Measurements from ENCODE around the gene AZU1. TPM values are rescaled to one million over a fixed set of nuclear protein-coding genes. Genes with fewer than 3 reads are reported as not detected.

AZU1 gene
- total RNA-seq, 1 experiment from 2014 or later = not detected

GRCh38 chr19:861141-861755 lies 33.6 kb downstream of the AZU1 start:
- intact Hi-C loops (cut with micrococcal nuclease) = no loop called here
- no peaks in the 10 kb centered on the region for H3K36me3 Mint-ChIP-seq (ENCODE audit: insufficient read depth, unreplicated experiment)
- ChIA-PET POLR2A (no interaction called here), CTCF (interaction anchor here (0.6 kb wide), 1 partner anchor 78 kb away, joined by 4 read pairs; no protein-coding TSS in a partner anchor)
- H3K4me1 Mint-ChIP-seq (ENCODE audit: insufficient read depth, unreplicated experiment) = peaks cover 5% of the 10 kb centered on the region
- BruUV-seq (replicated peaks) = no TSS peak
- no peak overlapping the region for H3K27ac Mint-ChIP-seq (ENCODE audit: low read depth, unreplicated experiment)
- H3K4me3 Mint-ChIP-seq (ENCODE audit: unreplicated experiment) = no peak overlapping the region
- TF ChIP-seq, protein P1, sequence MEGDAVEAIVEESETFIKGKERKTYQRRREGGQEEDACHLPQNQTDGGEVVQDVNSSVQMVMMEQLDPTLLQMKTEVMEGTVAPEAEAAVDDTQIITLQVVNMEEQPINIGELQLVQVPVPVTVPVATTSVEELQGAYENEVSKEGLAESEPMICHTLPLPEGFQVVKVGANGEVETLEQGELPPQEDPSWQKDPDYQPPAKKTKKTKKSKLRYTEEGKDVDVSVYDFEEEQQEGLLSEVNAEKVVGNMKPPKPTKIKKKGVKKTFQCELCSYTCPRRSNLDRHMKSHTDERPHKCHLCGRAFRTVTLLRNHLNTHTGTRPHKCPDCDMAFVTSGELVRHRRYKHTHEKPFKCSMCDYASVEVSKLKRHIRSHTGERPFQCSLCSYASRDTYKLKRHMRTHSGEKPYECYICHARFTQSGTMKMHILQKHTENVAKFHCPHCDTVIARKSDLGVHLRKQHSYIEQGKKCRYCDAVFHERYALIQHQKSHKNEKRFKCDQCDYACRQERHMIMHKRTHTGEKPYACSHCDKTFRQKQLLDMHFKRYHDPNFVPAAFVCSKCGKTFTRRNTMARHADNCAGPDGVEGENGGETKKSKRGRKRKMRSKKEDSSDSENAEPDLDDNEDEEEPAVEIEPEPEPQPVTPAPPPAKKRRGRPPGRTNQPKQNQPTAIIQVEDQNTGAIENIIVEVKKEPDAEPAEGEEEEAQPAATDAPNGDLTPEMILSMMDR (IDR thresholded peaks at IDR 0.05; ENCODE audit: unreplicated experiment) = no peak
- H3K9me3 Mint-ChIP-seq (ENCODE audit: unreplicated experiment) = no peaks in the 10 kb centered on the region
- no peaks in the 10 kb centered on the region for H3K27me3 Mint-ChIP-seq (ENCODE audit: insufficient read depth, unreplicated experiment)
- no peak for DNase-seq (ENCODE audit: unreplicated experiment)

- no peak overlapping the region for H3K4me3 Mint-ChIP-seq (ENCODE audit: unreplicated experiment)
- H3K4me1 Mint-ChIP-seq (ENCODE audit: insufficient read depth, unreplicated experiment) = peaks cover 5% of the 10 kb centered on the region
- DNase-seq (ENCODE audit: unreplicated experiment) = peak; percentile 57
- ChIA-PET POLR2A (no interaction called here), CTCF (interaction anchor here (0.6 kb wide), 1 partner anchor 79 kb away, joined by 4 read pairs; no protein-coding TSS in a partner anchor)
- H3K9me3 Mint-ChIP-seq (ENCODE audit: unreplicated experiment) = no peaks in the 10 kb centered on the region
- no peaks in the 10 kb centered on the region for H3K27me3 Mint-ChIP-seq (ENCODE audit: insufficient read depth, unreplicated experiment)
- TF ChIP-seq, protein P1 (IDR thresholded peaks at IDR 0.05; ENCODE audit: unreplicated experiment) = no peak
- no peak overlapping the region for H3K27ac Mint-ChIP-seq (ENCODE audit: low read depth, unreplicated experiment)
- H3K36me3 Mint-ChIP-seq (ENCODE audit: insufficient read depth, unreplicated experiment) = peaks cover under 1% of the 10 kb centered on the region
- intact Hi-C loops (cut with micrococcal nuclease) = no loop called here
- no TSS peak for BruUV-seq (replicated peaks)
Observed at GRCh38 chr19:861756-862580, 34.3 kb downstream of the AZU1 start.

DNA sequence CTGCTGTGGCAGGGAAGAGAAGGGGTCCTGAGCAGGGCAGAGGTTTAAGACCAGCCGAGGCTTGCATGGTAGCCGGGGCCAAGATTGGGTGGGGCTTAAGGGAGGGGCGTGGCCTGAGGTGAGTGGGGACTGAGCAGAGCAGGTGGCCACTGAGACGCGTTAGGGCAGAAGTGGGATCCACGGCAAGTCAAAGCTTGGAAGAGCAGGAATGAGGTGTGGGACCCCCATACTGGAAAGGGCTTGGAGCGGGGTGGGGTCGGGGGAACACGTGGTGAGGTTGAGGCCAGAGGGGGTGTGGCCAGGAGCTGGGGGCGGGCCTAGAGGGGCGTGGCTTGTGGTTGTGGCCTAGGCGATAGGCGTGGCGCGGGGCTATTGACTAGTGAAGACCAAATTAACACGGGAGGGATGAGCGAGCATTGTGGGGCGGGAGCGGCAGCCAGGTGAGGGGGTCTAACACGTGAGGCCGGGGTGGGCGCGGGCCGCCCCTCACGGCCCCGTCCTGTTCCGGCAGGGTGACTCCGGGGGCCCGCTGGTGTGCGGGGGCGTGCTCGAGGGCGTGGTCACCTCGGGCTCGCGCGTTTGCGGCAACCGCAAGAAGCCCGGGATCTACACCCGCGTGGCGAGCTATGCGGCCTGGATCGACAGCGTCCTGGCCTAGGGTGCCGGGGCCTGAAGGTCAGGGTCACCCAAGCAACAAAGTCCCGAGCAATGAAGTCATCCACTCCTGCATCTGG lies 35.1 kb downstream of the AZU1 start:
- Mint-ChIP-seq H3K4me1 (ENCODE audit: insufficient read depth, unreplicated experiment) (peaks cover 5% of the 10 kb centered on the region), H3K27me3 (ENCODE audit: insufficient read depth, unreplicated experiment) (no peaks in the 10 kb centered on the region), H3K9me3 (ENCODE audit: unreplicated experiment) (no peaks in the 10 kb centered on the region), H3K27ac (ENCODE audit: low read depth, unreplicated experiment) (no peak overlapping the region), H3K36me3 (ENCODE audit: insufficient read depth, unreplicated experiment) (peaks cover 8% of the 10 kb centered on the region), H3K4me3 (ENCODE audit: unreplicated experiment) (no peak overlapping the region)
- TF ChIP-seq, protein P1 (IDR thresholded peaks at IDR 0.05; ENCODE audit: unreplicated experiment) = no peak
- no TSS peak for BruUV-seq (replicated peaks)
- peak; percentile 57 for DNase-seq (ENCODE audit: unreplicated experiment)
- POLR2A ChIA-PET = interaction anchor here (0.7 to 1.1 kb wide), 4 partner anchors 13 to 46 kb away, joined by 3 read pairs; no protein-coding TSS in a partner anchor
- intact Hi-C loops (cut with micrococcal nuclease) = no loop called here
- CTCF ChIA-PET = interaction anchor here (0.6 kb wide), 1 partner anchor 404 kb away, joined by 3 read pairs; no protein-coding TSS in a partner anchor

- no TSS peak for BruUV-seq (replicated peaks)
- ChIA-PET CTCF (interaction anchor here (0.6 to 0.8 kb wide), 2 partner anchors 60 to 403 kb away, joined by 3 to 5 read pairs; no protein-coding TSS in a partner anchor), POLR2A (interaction anchor here (0.6 to 1.1 kb wide), 5 partner anchors 13 to 65 kb away, joined by 3 read pairs; no protein-coding TSS in a partner anchor)
- no peak overlapping the region for H3K4me3 Mint-ChIP-seq (ENCODE audit: unreplicated experiment)
- TF ChIP-seq, protein P1 (IDR thresholded peaks at IDR 0.05; ENCODE audit: unreplicated experiment) = no peak
- DNase-seq (ENCODE audit: unreplicated experiment) = no peak
- intact Hi-C loops (cut with micrococcal nuclease) = no loop called here
- no peaks in the 10 kb centered on the region for H3K9me3 Mint-ChIP-seq (ENCODE audit: unreplicated experiment)
- H3K36me3 Mint-ChIP-seq (ENCODE audit: insufficient read depth, unreplicated experiment) = peaks cover 12% of the 10 kb centered on the region
- no peak overlapping the region for H3K27ac Mint-ChIP-seq (ENCODE audit: low read depth, unreplicated experiment)
- no peaks in the 10 kb centered on the region for H3K27me3 Mint-ChIP-seq (ENCODE audit: insufficient read depth, unreplicated experiment)
- H3K4me1 Mint-ChIP-seq (ENCODE audit: insufficient read depth, unreplicated experiment) = peaks cover 5% of the 10 kb centered on the region
Observed at GRCh38 chr19:863315-863620, 35.6 kb downstream of the AZU1 start.

Data from MCF 10A (cell line).